ENCODE results near the gene NEDD1.

NEDD1 gene

DNA sequence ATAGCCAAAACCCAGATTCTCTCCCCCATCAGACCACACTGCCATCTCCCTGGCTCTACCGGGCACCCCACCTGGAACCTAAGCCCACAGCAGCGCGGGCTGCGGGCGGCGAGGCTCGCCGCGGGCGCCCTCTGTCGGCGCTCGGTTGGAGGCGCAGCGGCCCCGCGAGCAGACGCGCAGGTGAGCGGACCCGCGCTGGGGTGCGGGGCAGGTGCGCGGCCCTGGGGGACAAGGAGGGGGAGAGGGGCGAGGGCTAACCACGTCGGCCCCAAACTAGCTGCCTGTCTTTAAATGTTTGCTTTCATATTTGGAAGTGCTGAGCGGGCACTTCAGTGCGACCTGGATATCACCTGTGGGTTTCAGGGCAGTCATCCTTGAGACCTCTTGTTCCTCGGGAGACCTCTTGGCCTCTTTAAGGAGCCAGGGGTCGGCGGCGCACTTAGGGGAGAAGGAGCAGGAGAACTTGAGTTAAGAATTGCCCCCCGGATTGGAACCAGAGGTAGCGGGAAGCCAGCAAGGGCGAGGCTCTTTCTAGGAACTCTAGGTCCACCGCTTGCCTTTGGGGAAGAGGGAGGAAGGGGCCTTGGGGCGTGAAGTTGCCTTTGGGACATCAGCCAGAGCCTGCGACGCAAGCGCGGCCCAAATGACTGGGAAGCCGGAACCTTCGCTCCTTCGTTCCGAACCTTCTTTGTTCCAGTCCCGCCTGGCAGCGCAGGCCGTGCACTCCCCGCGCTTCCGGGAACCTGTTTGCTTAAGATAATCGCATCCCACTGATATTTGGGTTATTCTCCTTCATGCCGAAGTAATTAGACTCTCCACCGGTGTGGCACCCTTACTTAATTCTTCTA is 78.7 kb downstream of the NEDD1 start:
- no peaks in the 10 kb centered on the region for H4K20me1 ChIP-seq (ENCODE audit: insufficient read depth, low read length)
- peak overlapping the region; percentile 55 for H2AFZ ChIP-seq (ENCODE audit: low read length)
- no peaks in the 10 kb centered on the region for H3K36me3 ChIP-seq (replicated peaks; ENCODE audit: insufficient read depth, low read length)
- no peaks in the 10 kb centered on the region for H3K4me1 ChIP-seq (ENCODE audit: low read length)
- TF ChIP-seq EZH2 (optimal IDR thresholded peaks at IDR 0.05; ENCODE audit: low read depth, low read length) (no peak), CTCF (IDR thresholded peaks at IDR 0.05; ENCODE audit: low read length) (peak; percentile 91), EZH2phosphoT487 (IDR thresholded peaks at IDR 0.05; ENCODE audit: low read length) (no peak)
- H3K79me2 ChIP-seq (ENCODE audit: low read length) = no peaks in the 10 kb centered on the region
- H3K9ac ChIP-seq (ENCODE audit: low read length) = no peak overlapping the region
- H3K27me3 ChIP-seq (replicated peaks; ENCODE audit: insufficient read depth, low read length) = no peaks in the 10 kb centered on the region
- H3K9me2 ChIP-seq (replicated peaks; ENCODE audit: insufficient read depth, low read length) = no peaks in the 10 kb centered on the region
- H3K27ac ChIP-seq (ENCODE audit: low read length) = no peak overlapping the region
- no peaks in the 10 kb centered on the region for H3K9me3 ChIP-seq (replicated peaks; ENCODE audit: insufficient read depth, low read length)
- 0 out of 2 replicates have a peak, but pooled peaks cover 4% of the 10 kb centered on the region for H3F3A ChIP-seq (ENCODE audit: insufficient read depth, low read length)
- H3K4me2 ChIP-seq (ENCODE audit: low read depth, low read length) = peak overlapping the region; percentile 84
- DNase-seq = peak; percentile 43
- peak overlapping the region; percentile 54 for H3K4me3 ChIP-seq (ENCODE audit: low read length)

DNA sequence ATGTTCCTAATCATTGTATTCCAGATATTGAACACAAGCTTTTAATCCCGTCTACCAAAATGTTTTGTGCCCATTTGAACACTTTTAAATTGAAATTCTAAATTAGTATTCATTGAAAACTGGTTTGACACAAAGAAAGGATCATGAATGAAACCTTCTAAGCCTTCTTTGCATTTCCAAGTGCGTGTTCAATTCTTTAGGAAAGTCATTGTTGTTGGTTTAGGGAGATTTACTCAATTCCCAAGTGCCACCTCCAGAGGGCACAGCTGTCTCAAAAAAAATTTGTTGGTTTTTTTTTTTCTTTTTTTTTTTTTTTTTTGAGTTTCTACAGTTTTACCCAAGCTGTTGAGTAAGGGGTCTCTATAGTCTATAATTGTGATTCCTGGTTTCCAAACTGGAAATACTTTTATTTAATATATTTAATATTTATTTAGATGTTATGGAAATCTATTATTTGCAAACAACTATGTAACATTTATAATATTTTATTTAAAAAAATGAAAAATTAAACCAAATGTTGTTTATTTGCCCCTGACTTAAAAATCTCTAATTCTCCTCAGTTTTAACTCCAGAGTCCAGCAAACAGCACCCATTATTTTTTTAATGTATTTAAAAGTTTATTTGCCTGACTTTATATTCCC is 79.9 kb downstream of the NEDD1 start:
- H3K79me2 ChIP-seq (ENCODE audit: low read length) = no peaks in the 10 kb centered on the region
- TF ChIP-seq CTCF (IDR thresholded peaks at IDR 0.05; ENCODE audit: low read length) (peak; percentile 54), EZH2 (optimal IDR thresholded peaks at IDR 0.05; ENCODE audit: low read depth, low read length) (no peak), EZH2phosphoT487 (IDR thresholded peaks at IDR 0.05; ENCODE audit: low read length) (no peak)
- H3K9ac ChIP-seq (ENCODE audit: low read length) = no peak overlapping the region
- no peak overlapping the region for H2AFZ ChIP-seq (ENCODE audit: low read length)
- H3K4me2 ChIP-seq (ENCODE audit: low read depth, low read length) = no peak overlapping the region
- H3K9me3 ChIP-seq (replicated peaks; ENCODE audit: insufficient read depth, low read length) = no peaks in the 10 kb centered on the region
- H3K36me3 ChIP-seq (replicated peaks; ENCODE audit: insufficient read depth, low read length) = no peaks in the 10 kb centered on the region
- H3K4me3 ChIP-seq (ENCODE audit: low read length) = no peak overlapping the region
- H3K9me2 ChIP-seq (replicated peaks; ENCODE audit: insufficient read depth, low read length) = no peaks in the 10 kb centered on the region
- H3K27ac ChIP-seq (ENCODE audit: low read length) = no peak overlapping the region
- H3K4me1 ChIP-seq (ENCODE audit: low read length) = no peaks in the 10 kb centered on the region
- H4K20me1 ChIP-seq (ENCODE audit: insufficient read depth, low read length) = no peaks in the 10 kb centered on the region
- no peaks in the 10 kb centered on the region for H3K27me3 ChIP-seq (replicated peaks; ENCODE audit: insufficient read depth, low read length)
- 0 out of 2 replicates have a peak, but pooled peaks cover 4% of the 10 kb centered on the region for H3F3A ChIP-seq (ENCODE audit: insufficient read depth, low read length)
- DNase-seq = peak; percentile 34

GRCh38 chr12:96988919-96989318 is 81.9 kb downstream of the NEDD1 start:
- Histone ChIP-seq H4K20me1 (ENCODE audit: insufficient read depth, low read length) (no peaks in the 10 kb centered on the region), H3K9ac (ENCODE audit: low read length) (no peak overlapping the region), H3K79me2 (ENCODE audit: low read length) (no peaks in the 10 kb centered on the region), H3F3A (ENCODE audit: insufficient read depth, low read length) (0 out of 2 replicates have a peak, but pooled peaks cover 4% of the 10 kb centered on the region), H3K4me1 (ENCODE audit: low read length) (no peaks in the 10 kb centered on the region), H2AFZ (ENCODE audit: low read length) (no peak overlapping the region), H3K9me2 (replicated peaks; ENCODE audit: insufficient read depth, low read length) (no peaks in the 10 kb centered on the region), H3K4me2 (ENCODE audit: low read depth, low read length) (no peak overlapping the region), H3K36me3 (replicated peaks; ENCODE audit: insufficient read depth, low read length) (no peaks in the 10 kb centered on the region), H3K9me3 (replicated peaks; ENCODE audit: insufficient read depth, low read length) (no peaks in the 10 kb centered on the region), H3K27ac (ENCODE audit: low read length) (no peak overlapping the region), H3K27me3 (replicated peaks; ENCODE audit: insufficient read depth, low read length) (no peaks in the 10 kb centered on the region), H3K4me3 (ENCODE audit: low read length) (no peak overlapping the region)
- TF ChIP-seq EZH2 (optimal IDR thresholded peaks at IDR 0.05; ENCODE audit: low read depth, low read length) = no peak
- no peak for TF ChIP-seq CTCF (IDR thresholded peaks at IDR 0.05; ENCODE audit: low read length)
- no peak for TF ChIP-seq EZH2phosphoT487 (IDR thresholded peaks at IDR 0.05; ENCODE audit: low read length)
- DNase-seq = no peak

All from MM.1S (cell line).